HG02798 (cell line): ENCODE data around the gene SLCO1B1.
A peak's percentile ranks its signal among the peaks of the same experiment; 100 is the strongest.
"Not testable (repeated sequence)": the region's sequence is repeated elsewhere in the genome, so short reads cannot be mapped to it uniquely, and the experiment has no call there.

Experiments used
- ATAC-seq: cut with Tn5 transposase; IDR thresholded peaks from one replicate; pipeline ENCODE4 v1.9.1; 2021; ENCODE audit warnings: mild to moderate bottlenecking; ENCODE audit not compliant: unreplicated experiment, poor library complexity

Gene SLCO1B1

GRCh38 chr12:21130998-21131397 is at the start of gene SLCO1B1:
Gene SLCO1B1, plus strand, starts transcription at chr12:21131194. Its CDS starts 10,381 bp downstream, at chr12:21141575.
- ATAC-seq: no peak

- ATAC-seq: not testable (repeated sequence)
Measured at GRCh38 chr12:21084753-21085152, 46.2 kb upstream of the SLCO1B1 start.

GRCh38 chr12:21111732-21112131 is 19.3 kb upstream of the SLCO1B1 start:
- ATAC-seq: no peak

- ATAC-seq: no peak
Measured at GRCh38 chr12:21113266-21113665, 17.7 kb upstream of the SLCO1B1 start.

GRCh38 chr12:21117995-21118394 is 13.0 kb upstream of the SLCO1B1 start:
- ATAC-seq: no peak

- ATAC-seq: no peak
Measured at GRCh38 chr12:21118760-21119159, 12.2 kb upstream of the SLCO1B1 start.

GRCh38 chr12:21129351-21129750 is 1.6 kb upstream of the SLCO1B1 start:
- ATAC-seq: no peak

GRCh38 chr12:21129906-21130305 is 1.1 kb upstream of the SLCO1B1 start:
- ATAC-seq: no peak

GRCh38 chr12:21137318-21137999 is 6.5 kb downstream of the SLCO1B1 start:
- ATAC-seq: not testable (repeated sequence)

- ATAC-seq: no peak
Measured at GRCh38 chr12:21138016-21138415, 7.0 kb downstream of the SLCO1B1 start.

- no peak for ATAC-seq
Measured at GRCh38 chr12:21144309-21144708, 13.3 kb downstream of the SLCO1B1 start.

- not testable (repeated sequence) for ATAC-seq
Measured at GRCh38 chr12:21149861-21150260, 18.9 kb downstream of the SLCO1B1 start.

GRCh38 chr12:21151184-21151583 is 20.2 kb downstream of the SLCO1B1 start:
- ATAC-seq: no peak

- no peak for ATAC-seq
Measured at GRCh38 chr12:21155522-21156351, 24.7 kb downstream of the SLCO1B1 start.

GRCh38 chr12:21165048-21165447 is 34.1 kb downstream of the SLCO1B1 start:
- ATAC-seq: no peak

GRCh38 chr12:21169878-21170472 is 39.0 kb downstream of the SLCO1B1 start:
- peak; percentile 79 for ATAC-seq

- no peak for ATAC-seq
Measured at GRCh38 chr12:21172079-21172478, 41.1 kb downstream of the SLCO1B1 start.

- no peak for ATAC-seq
Measured at GRCh38 chr12:21183721-21184275, 52.8 kb downstream of the SLCO1B1 start.

- no peak for ATAC-seq
Measured at GRCh38 chr12:21190016-21190415, 59.0 kb downstream of the SLCO1B1 start.

GRCh38 chr12:21214433-21214832 is 83.4 kb downstream of the SLCO1B1 start:
- not testable (repeated sequence) for ATAC-seq

GRCh38 chr12:21219206-21219605 is 88.2 kb downstream of the SLCO1B1 start:
- ATAC-seq: no peak
